Right atrium auricular region (tissue), 2 donors: ENCODE measurements around the gene ARID3B. TPM values are rescaled to one million over a fixed set of nuclear protein-coding genes. Genes with fewer than 3 reads are reported as not detected.

Source experiments
- DNase-seq: peaks from one replicate; pipeline ENCODE4 v3.0.0-alpha.2; 2019; ENCODE audit warnings: low spot score
- H3K27ac ChIP-seq, 2 donors: fragments of 200-600 bp; sonication (generic); 1 replicate in 1 of 2; 2 replicates in 1 of 2; pipeline ENCODE4 v1.5.1; 2016 to 2019
- H3K27me3 ChIP-seq, 2 donors: fragments of 200-600 bp; sonication (generic); one replicate each; pipeline versions ENCODE4 v1.5.1 to v1.6.0; 2017 to 2019
- H3K36me3 ChIP-seq: fragments of 200-600 bp; sonication (generic); one replicate; pipeline ENCODE4 v1.5.1; 2016
- H3K4me1 ChIP-seq, 2 donors: fragments of 200-600 bp; sonication (generic); one replicate each; pipeline versions ENCODE4 v1.5.1 to v1.6.0; 2017 to 2019
- H3K4me3 ChIP-seq, 2 donors: fragments of 200-600 bp; sonication (generic); 1 replicate in 1 of 2; 2 replicates in 1 of 2; pipeline ENCODE4 v1.5.1; 2017 to 2019; ENCODE audit warnings: mild to moderate bottlenecking in 1 of 2, moderate library complexity in 1 of 2
- H3K9me3 ChIP-seq, 2 donors: fragments of 200-600 bp; sonication (generic); one replicate each; pipeline ENCODE4 v1.5.1; 2019
- total RNA-seq, 2 donors: library from RNA; depleted of rRNA; stranded (reverse); fragments of >200 nt; gene quantifications; one replicate each; pipeline ENCODE4 v1.1.0, GENCODE V29; 2016
- TF ChIP-seq, protein P1 (sequence below), 2 donors: fragments of 200-600 bp; sonication (generic); IDR thresholded peaks; one replicate each; pipeline ENCODE4 v1.5.1; 2019; ENCODE audit warnings: antibody characterized with exemption in 2 of 2

Gene ARID3B
- total RNA-seq, 2 donors from 2014 or later, result 1.8 to 3.5 TPM

- Histone ChIP-seq H3K27me3 (no peaks in the 10 kb centered on the region), H3K27ac (no peak overlapping the region)
- TF ChIP-seq, protein P1, sequence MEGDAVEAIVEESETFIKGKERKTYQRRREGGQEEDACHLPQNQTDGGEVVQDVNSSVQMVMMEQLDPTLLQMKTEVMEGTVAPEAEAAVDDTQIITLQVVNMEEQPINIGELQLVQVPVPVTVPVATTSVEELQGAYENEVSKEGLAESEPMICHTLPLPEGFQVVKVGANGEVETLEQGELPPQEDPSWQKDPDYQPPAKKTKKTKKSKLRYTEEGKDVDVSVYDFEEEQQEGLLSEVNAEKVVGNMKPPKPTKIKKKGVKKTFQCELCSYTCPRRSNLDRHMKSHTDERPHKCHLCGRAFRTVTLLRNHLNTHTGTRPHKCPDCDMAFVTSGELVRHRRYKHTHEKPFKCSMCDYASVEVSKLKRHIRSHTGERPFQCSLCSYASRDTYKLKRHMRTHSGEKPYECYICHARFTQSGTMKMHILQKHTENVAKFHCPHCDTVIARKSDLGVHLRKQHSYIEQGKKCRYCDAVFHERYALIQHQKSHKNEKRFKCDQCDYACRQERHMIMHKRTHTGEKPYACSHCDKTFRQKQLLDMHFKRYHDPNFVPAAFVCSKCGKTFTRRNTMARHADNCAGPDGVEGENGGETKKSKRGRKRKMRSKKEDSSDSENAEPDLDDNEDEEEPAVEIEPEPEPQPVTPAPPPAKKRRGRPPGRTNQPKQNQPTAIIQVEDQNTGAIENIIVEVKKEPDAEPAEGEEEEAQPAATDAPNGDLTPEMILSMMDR (IDR thresholded peaks at IDR 0.05), result no peak
Observed at GRCh38 chr15:74631087-74631385, 90.0 kb downstream of the ARID3B start.

GRCh38 chr15:74631408-74631807 is 90.4 kb downstream of the ARID3B start:
- TF ChIP-seq, protein P1 (IDR thresholded peaks at IDR 0.05), result no peak
- no peaks in the 10 kb centered on the region for H3K9me3 ChIP-seq
- no peaks in the 10 kb centered on the region for H3K4me1 ChIP-seq
- peaks cover 70% of the 10 kb centered on the region for H3K36me3 ChIP-seq
- DNase-seq, result no peak
- no peak overlapping the region for H3K4me3 ChIP-seq
- H3K27ac ChIP-seq, result no peak overlapping the region
- H3K27me3 ChIP-seq, result no peaks in the 10 kb centered on the region

More at GRCh38 chr15:74631087-74631385, 90.0 kb downstream of the ARID3B start:
- H3K4me3 ChIP-seq, result no peak overlapping the region
- H3K9me3 ChIP-seq, result no peaks in the 10 kb centered on the region
- no peak for DNase-seq
- H3K4me1 ChIP-seq, result no peaks in the 10 kb centered on the region
- H3K36me3 ChIP-seq, result peaks cover 70% of the 10 kb centered on the region

- no peak overlapping the region for H3K4me3 ChIP-seq
- TF ChIP-seq, protein P1 (IDR thresholded peaks at IDR 0.05), result peak; percentile 72 to 90
- peaks cover 69% of the 10 kb centered on the region for H3K36me3 ChIP-seq
Observed at GRCh38 chr15:74631935-74632560, 91.0 kb downstream of the ARID3B start.

GRCh38 chr15:74632601-74633000 is 91.6 kb downstream of the ARID3B start:
- no peaks in the 10 kb centered on the region for H3K27me3 ChIP-seq
- H3K9me3 ChIP-seq, result no peaks in the 10 kb centered on the region
- no peak overlapping the region for H3K27ac ChIP-seq
- H3K36me3 ChIP-seq, result peaks cover 65% of the 10 kb centered on the region
- H3K4me3 ChIP-seq, result no peak overlapping the region
- TF ChIP-seq, protein P1 (IDR thresholded peaks at IDR 0.05), result no peak
- DNase-seq, result no peak
- no peaks in the 10 kb centered on the region for H3K4me1 ChIP-seq

More at GRCh38 chr15:74631935-74632560, 91.0 kb downstream of the ARID3B start:
- DNase-seq, result no peak
- Histone ChIP-seq H3K4me1 (no peaks in the 10 kb centered on the region), H3K9me3 (no peaks in the 10 kb centered on the region), H3K27me3 (no peaks in the 10 kb centered on the region), H3K27ac (no peak overlapping the region)

GRCh38 chr15:74633781-74634180 is 92.8 kb downstream of the ARID3B start:
- Histone ChIP-seq H3K4me1 (no peaks in the 10 kb centered on the region), H3K9me3 (no peaks in the 10 kb centered on the region), H3K4me3 (no peak overlapping the region), H3K27me3 (no peaks in the 10 kb centered on the region), H3K27ac (no peak overlapping the region), H3K36me3 (peaks cover 54% of the 10 kb centered on the region)
- TF ChIP-seq, protein P1 (IDR thresholded peaks at IDR 0.05), result no peak
- DNase-seq, result no peak

DNA sequence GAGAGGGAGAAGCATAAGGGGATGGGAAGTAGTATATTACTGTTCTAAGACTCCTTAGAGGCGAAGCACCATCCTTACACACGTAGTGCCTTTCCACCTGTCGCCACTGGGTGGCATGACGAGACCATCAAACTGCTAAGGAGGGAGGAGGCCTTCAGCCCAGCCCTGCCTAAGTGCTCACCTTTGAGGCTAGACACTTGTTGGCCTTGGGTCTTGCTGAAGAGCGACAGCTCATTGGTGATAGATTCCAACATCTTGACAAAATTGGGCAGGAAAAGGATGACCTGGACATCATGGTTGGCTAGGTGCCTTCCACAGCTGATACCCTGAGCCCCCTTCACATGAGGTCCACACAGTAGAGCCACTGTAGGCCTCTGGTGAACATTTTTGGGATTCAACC is 94.2 kb downstream of the ARID3B start:
- no peak for DNase-seq
- Histone ChIP-seq H3K27ac (no peak overlapping the region), H3K4me3 (no peak overlapping the region), H3K36me3 (peaks cover 56% of the 10 kb centered on the region), H3K27me3 (no peaks in the 10 kb centered on the region), H3K4me1 (no peaks in the 10 kb centered on the region), H3K9me3 (no peaks in the 10 kb centered on the region)
- TF ChIP-seq, protein P1 (IDR thresholded peaks at IDR 0.05), result peak; percentile 76 to 90
